Measurements from ENCODE around the gene LATS1.

Gene LATS1

DNA sequence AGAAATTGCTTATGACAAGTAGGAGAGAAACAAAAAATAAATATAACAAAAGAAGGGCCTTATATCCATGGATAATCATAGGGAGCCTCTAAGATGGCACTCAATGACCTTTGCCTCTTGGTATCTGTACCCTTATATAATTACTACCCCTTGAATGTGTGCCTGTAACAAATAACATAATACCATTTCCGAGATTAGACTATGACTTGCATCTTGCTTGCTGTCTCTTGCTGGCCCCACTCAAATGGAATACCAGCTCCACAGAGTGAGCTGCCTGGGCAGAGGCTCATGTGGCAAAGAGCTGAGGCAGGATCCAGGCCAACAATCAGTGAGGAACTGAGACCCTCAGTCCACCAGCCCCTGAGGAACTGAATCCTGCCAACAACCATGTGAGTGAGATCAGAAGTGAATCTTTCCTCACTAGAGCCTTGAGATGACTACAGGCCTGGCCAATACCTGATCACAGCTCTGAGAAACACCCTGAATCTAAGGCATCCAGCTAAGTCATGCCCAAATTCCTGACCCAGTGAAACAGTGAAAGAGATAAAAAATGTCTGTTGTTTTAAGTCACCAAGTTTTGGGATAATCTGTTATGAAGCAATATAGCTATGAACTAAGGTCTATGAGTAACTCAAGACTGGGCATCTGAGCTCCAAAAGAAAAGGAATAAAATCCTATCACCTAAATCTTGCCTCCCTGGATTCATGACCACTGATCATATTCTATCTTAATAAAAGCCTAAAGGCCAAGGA, 74.9 kb downstream of the LATS1 start:
- in situ Hi-C loops (cut with MboI; ENCODE audit: low sequenced_read_pairs, unreplicated experiment): no loop called here
- DNase-seq (ENCODE audit: low spot score): no peak
- no peak for TF ChIP-seq CTCF (IDR thresholded peaks at IDR 0.05; ENCODE audit: borderline replicate concordance, control extremely low read depth, extremely low read depth, insufficient read depth, missing control alignments)

- in situ Hi-C loops (cut with MboI; ENCODE audit: low sequenced_read_pairs, unreplicated experiment): no loop called here
- no peak for DNase-seq (ENCODE audit: low spot score)
- TF ChIP-seq CTCF (IDR thresholded peaks at IDR 0.05; ENCODE audit: borderline replicate concordance, control extremely low read depth, extremely low read depth, insufficient read depth, missing control alignments): no peak
These were observed 81.8 kb downstream of the LATS1 start for GRCh38 chr6:149636124-149636523.

DNA sequence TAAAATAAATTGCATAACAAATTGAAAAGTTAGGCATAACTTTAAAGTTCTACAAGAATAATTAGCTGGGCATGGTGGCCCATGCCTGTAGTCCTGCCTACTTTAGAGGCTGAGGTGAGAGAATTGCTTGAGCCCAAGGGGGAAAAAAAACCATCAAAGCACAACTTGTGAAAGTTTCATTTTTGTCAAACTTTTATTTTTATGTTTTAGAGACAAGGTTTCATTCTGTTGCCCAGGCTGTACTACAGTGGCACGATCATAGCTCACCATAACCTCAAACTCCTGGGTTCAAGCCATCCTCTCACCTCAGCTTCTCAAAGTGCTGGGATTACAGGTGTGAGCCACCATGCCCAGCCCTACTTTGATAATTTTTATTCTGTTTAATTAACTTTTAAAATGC, 83.6 kb downstream of the LATS1 start:
- in situ Hi-C loops (cut with MboI; ENCODE audit: low sequenced_read_pairs, unreplicated experiment): no loop called here
- no peak for TF ChIP-seq CTCF (IDR thresholded peaks at IDR 0.05; ENCODE audit: borderline replicate concordance, control extremely low read depth, extremely low read depth, insufficient read depth, missing control alignments)
- no peak for DNase-seq (ENCODE audit: low spot score)

DNA sequence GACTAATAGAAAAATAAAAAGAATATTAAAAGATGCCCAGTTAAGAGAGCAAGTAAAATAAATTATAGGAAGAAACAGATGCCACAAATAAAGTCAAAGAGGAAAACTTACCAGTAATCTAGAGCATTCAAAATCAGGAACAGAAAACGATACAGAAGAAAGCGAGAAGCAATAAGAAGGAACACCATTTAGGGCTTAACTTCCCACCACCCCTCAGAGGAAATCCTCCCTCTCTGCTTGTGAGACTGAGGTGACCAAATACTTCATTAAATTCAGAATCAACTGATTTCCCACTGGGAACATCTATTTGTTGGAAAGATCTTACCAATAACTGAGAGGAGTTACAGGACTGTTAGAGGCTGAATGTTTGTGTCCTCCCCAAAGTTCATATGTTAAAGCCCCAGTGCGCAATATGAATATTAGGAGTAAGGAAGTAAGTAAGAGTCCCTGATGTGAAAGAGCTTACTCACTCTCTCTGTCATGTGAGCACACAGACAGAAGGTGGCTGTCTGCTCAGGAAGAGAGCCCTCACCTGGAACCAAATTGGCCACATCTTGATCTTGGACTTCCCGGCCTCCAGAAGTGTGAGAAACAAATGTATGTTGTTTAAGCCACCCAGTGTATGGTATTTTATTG, 88.9 kb downstream of the LATS1 start:
- peak; percentile 47 for DNase-seq (ENCODE audit: low spot score)
- no peak for TF ChIP-seq CTCF (IDR thresholded peaks at IDR 0.05; ENCODE audit: borderline replicate concordance, control extremely low read depth, extremely low read depth, insufficient read depth, missing control alignments)
- in situ Hi-C loops (cut with MboI; ENCODE audit: low sequenced_read_pairs, unreplicated experiment): no loop called here

GRCh38 chr6:149627672-149628071, 90.2 kb downstream of the LATS1 start:
- in situ Hi-C loops (cut with MboI; ENCODE audit: low sequenced_read_pairs, unreplicated experiment): no loop called here
- DNase-seq (ENCODE audit: low spot score): no peak
- no peak for TF ChIP-seq CTCF (IDR thresholded peaks at IDR 0.05; ENCODE audit: borderline replicate concordance, control extremely low read depth, extremely low read depth, insufficient read depth, missing control alignments)

- no peak for DNase-seq (ENCODE audit: low spot score)
- in situ Hi-C loops (cut with MboI; ENCODE audit: low sequenced_read_pairs, unreplicated experiment): no loop called here
- TF ChIP-seq CTCF (IDR thresholded peaks at IDR 0.05; ENCODE audit: borderline replicate concordance, control extremely low read depth, extremely low read depth, insufficient read depth, missing control alignments): no peak
These were observed 102.1 kb downstream of the LATS1 start for GRCh38 chr6:149615805-149616204.

Data from GM13976 (cell line).